ENCODE measurements around the gene SGSH. TPM values are rescaled to one million over a fixed set of nuclear protein-coding genes. Genes with fewer than 3 reads are reported as not detected.

Gene SGSH
- total RNA-seq, 1 donor from 2014 or later, result 57.8 TPM

DNA sequence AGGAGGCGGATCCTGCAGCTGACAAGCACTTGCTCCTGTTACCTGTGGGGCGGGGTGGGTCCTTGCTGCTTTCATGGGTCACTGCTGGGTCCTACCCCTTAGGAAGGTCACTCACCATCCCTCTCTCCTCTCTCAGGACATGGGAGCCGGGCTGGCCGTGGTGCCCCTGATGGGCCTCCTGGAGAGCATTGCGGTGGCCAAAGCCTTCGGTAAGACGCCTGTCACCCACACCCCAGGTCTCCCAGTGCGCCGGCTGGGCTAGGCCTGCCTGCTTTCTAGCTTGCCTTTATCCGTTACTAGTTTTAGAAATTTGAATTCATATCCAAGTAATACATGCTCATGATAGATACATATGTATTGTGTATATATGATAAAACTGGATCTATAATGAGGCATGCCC is 17.3 kb upstream of the SGSH start:
- intact Hi-C loops (cut with DNase I), result no loop called here
- H3K4me1 ChIP-seq, result no peaks in the 10 kb centered on the region
- TF ChIP-seq, protein P1, sequence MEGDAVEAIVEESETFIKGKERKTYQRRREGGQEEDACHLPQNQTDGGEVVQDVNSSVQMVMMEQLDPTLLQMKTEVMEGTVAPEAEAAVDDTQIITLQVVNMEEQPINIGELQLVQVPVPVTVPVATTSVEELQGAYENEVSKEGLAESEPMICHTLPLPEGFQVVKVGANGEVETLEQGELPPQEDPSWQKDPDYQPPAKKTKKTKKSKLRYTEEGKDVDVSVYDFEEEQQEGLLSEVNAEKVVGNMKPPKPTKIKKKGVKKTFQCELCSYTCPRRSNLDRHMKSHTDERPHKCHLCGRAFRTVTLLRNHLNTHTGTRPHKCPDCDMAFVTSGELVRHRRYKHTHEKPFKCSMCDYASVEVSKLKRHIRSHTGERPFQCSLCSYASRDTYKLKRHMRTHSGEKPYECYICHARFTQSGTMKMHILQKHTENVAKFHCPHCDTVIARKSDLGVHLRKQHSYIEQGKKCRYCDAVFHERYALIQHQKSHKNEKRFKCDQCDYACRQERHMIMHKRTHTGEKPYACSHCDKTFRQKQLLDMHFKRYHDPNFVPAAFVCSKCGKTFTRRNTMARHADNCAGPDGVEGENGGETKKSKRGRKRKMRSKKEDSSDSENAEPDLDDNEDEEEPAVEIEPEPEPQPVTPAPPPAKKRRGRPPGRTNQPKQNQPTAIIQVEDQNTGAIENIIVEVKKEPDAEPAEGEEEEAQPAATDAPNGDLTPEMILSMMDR (IDR thresholded peaks at IDR 0.05), result no peak
- H3K27ac ChIP-seq, result no peak overlapping the region
- no peaks in the 10 kb centered on the region for H3K27me3 ChIP-seq (ENCODE audit: low read depth)
- peaks cover 13% of the 10 kb centered on the region for H3K9me3 ChIP-seq
- H3K4me3 ChIP-seq, result no peak overlapping the region
- peak; percentile 28 for DNase-seq
- H3K36me3 ChIP-seq, result peaks cover 63% of the 10 kb centered on the region
- no peak for ATAC-seq

DNA sequence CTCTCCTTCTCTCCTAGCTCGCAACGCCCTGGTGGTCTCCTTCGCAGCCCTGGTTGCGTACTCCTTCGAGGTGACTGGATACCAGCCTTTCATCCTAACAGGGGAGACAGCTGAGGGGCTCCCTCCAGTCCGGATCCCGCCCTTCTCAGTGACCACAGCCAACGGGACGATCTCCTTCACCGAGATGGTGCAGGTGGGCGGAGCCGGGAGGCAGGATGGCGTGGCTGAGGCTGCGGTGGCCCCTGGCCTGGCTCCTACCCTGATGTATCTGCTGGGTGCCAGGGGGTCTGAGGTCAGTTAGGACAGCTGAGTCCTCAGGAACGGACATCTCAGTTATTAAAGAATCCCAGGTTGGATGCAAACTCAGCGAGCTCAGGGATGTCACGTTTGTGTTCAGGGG is 16.8 kb upstream of the SGSH start:
- Histone ChIP-seq H3K36me3 (peaks cover 58% of the 10 kb centered on the region), H3K4me1 (no peaks in the 10 kb centered on the region), H3K27ac (no peak overlapping the region), H3K4me3 (no peak overlapping the region), H3K27me3 (ENCODE audit: low read depth) (no peaks in the 10 kb centered on the region), H3K9me3 (peaks cover 17% of the 10 kb centered on the region)
- TF ChIP-seq, protein P1 (IDR thresholded peaks at IDR 0.05), result no peak
- no peak for ATAC-seq
- no peak for DNase-seq
- intact Hi-C loops (cut with DNase I), result no loop called here

DNA sequence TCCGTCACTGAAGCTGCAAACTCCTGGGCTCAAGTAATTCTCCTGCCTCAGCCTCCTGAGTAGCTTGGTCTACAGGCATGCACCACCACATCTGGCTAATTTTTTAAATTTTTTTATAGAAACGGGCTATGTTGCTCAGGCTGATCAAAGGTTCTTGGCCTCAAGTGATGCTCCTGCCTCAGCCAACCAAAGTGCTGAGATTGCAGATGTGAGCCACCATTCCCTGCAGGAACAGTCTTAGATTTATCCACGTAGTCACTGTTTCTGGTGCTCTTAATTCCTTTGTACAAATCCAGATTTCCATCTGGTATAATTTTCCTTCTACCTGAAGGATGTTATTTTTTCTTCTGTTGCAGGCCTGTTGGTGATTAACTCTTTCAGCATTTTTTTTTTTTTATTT is 13.1 kb upstream of the SGSH start:
- Histone ChIP-seq H3K9me3 (peaks cover 23% of the 10 kb centered on the region), H3K36me3 (peaks cover 54% of the 10 kb centered on the region), H3K4me1 (no peaks in the 10 kb centered on the region), H3K27me3 (ENCODE audit: low read depth) (no peaks in the 10 kb centered on the region), H3K27ac (no peak overlapping the region), H3K4me3 (no peak overlapping the region)
- intact Hi-C loops (cut with DNase I), result no loop called here
- DNase-seq (no peak), ATAC-seq (no peak)
- TF ChIP-seq, protein P1 (IDR thresholded peaks at IDR 0.05), result no peak

DNA sequence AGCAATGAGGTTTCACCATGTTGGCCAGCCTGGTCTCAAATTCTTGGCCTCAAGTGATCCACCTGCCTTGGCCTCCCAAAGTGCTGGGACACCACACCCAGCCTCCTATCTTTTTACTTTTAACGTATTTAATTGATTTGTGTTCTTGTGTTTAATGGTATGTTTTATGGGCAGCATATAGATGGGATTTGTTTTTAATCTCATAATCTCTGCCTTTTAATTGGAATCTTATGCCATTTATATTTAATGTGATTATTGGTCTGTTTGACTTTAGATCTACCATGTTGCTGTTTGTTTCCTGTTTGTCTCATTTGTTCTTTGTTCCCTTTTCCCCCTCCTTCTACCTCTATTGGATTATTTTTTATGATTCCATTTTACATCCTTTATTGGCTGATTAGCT is 12.3 kb upstream of the SGSH start:
- DNase-seq (no peak), ATAC-seq (no peak)
- TF ChIP-seq, protein P1 (IDR thresholded peaks at IDR 0.05), result no peak
- intact Hi-C loops (cut with DNase I), result no loop called here
- H3K36me3 ChIP-seq, result peaks cover 54% of the 10 kb centered on the region
- H3K27me3 ChIP-seq (ENCODE audit: low read depth), result no peaks in the 10 kb centered on the region
- H3K4me3 ChIP-seq, result no peak overlapping the region
- peaks cover 23% of the 10 kb centered on the region for H3K9me3 ChIP-seq
- H3K27ac ChIP-seq, result no peak overlapping the region
- no peaks in the 10 kb centered on the region for H3K4me1 ChIP-seq

DNA sequence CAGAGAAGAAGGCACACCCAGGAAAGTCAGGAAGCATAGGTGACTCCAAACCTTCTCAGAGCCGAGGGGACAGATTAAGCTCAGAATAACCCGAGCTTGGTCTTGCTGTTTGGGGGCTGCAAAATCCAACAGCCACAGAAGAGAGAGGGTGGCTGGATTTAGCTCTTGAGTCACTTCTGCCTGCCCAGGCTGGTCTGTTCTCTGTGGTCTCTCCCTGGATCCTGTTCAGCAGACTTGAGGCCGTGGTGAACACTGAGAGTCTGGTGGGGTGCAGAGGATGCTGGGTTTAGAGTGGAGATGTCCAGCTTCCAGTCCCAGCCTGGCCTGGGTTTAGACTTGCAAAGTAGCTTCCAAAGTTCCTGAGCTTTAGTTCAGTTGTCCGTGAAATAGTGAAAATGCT is 8.9 kb upstream of the SGSH start:
- Histone ChIP-seq H3K4me1 (no peaks in the 10 kb centered on the region), H3K27me3 (ENCODE audit: low read depth) (no peaks in the 10 kb centered on the region), H3K9me3 (peaks cover 23% of the 10 kb centered on the region), H3K4me3 (no peak overlapping the region), H3K36me3 (peaks cover 37% of the 10 kb centered on the region), H3K27ac (no peak overlapping the region)
- DNase-seq, result peak; percentile 7
- TF ChIP-seq, protein P1 (IDR thresholded peaks at IDR 0.05), result no peak
- no peak for ATAC-seq
- intact Hi-C loops (cut with DNase I), result no loop called here

DNA sequence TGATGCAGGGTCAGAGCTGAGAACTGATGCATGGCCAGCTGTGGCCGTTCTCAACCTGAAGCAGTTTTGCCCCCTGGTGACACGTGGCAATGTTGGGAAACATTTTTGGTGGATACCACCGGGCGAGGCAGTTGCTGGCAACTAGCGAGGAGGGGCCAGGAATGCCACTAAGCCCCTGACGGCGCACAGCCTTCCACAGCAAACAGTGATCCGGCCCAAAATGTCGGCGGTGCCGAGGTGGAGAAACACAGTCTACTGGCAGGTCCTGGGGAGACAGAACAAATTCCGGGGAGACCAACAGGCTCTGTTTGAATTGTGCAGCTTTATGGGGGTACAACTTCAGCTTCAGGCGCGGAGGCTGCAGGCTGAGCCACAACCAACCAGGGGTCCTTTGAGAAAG is 8.3 kb upstream of the SGSH start:
- H3K36me3 ChIP-seq, result peaks cover 37% of the 10 kb centered on the region
- TF ChIP-seq, protein P1 (IDR thresholded peaks at IDR 0.05), result no peak
- ATAC-seq (no peak), DNase-seq (no peak)
- no peaks in the 10 kb centered on the region for H3K27me3 ChIP-seq (ENCODE audit: low read depth)
- H3K9me3 ChIP-seq, result peaks cover 21% of the 10 kb centered on the region
- intact Hi-C loops (cut with DNase I), result no loop called here
- H3K27ac ChIP-seq, result no peak overlapping the region
- no peaks in the 10 kb centered on the region for H3K4me1 ChIP-seq
- no peak overlapping the region for H3K4me3 ChIP-seq

Data from lower lobe of right lung (tissue), 2 donors.